Effector CD8-positive, alpha-beta T cell (primary cell): ENCODE data around the gene CTNNA2.

Experiments
- DNase-seq: peaks from one replicate; lab custom pipeline; 2025; lab: John Stamatoyannopoulos, UW

CTNNA2 gene

GRCh38 chr2:79789811-79790210 is 277.0 kb downstream of the CTNNA2 start:
- no peak for DNase-seq

- DNase-seq: no peak
These were observed 279.2 kb downstream of the CTNNA2 start for GRCh38 chr2:79792090-79792489.

GRCh38 chr2:79793006-79793405 is 280.2 kb downstream of the CTNNA2 start:
- no peak for DNase-seq

- no peak for DNase-seq
These were observed 283.8 kb downstream of the CTNNA2 start for GRCh38 chr2:79796641-79797040.

- DNase-seq: no peak
These were observed 285.9 kb downstream of the CTNNA2 start for GRCh38 chr2:79798776-79799175.

GRCh38 chr2:79799729-79800128 is 286.9 kb downstream of the CTNNA2 start:
- DNase-seq: no peak

GRCh38 chr2:79801082-79801481 is 288.2 kb downstream of the CTNNA2 start:
- DNase-seq: no peak

GRCh38 chr2:79817288-79817687 is 304.4 kb downstream of the CTNNA2 start:
- no peak for DNase-seq

- no peak for DNase-seq
These were observed 307.4 kb downstream of the CTNNA2 start for GRCh38 chr2:79820281-79820680.

- DNase-seq: no peak
These were observed 309.3 kb downstream of the CTNNA2 start for GRCh38 chr2:79822136-79822535.

GRCh38 chr2:79824086-79824786 is 311.4 kb downstream of the CTNNA2 start:
- DNase-seq: no peak

- DNase-seq: no peak
These were observed 315.0 kb downstream of the CTNNA2 start for GRCh38 chr2:79827881-79828280.

GRCh38 chr2:79830501-79830900 is 317.6 kb downstream of the CTNNA2 start:
- DNase-seq: no peak

GRCh38 chr2:79831961-79832360 is 319.1 kb downstream of the CTNNA2 start:
- no peak for DNase-seq

- DNase-seq: no peak
These were observed 319.8 kb downstream of the CTNNA2 start for GRCh38 chr2:79832511-79833234.

GRCh38 chr2:79833235-79833878 is 320.5 kb downstream of the CTNNA2 start:
- no peak for DNase-seq

- no peak for DNase-seq
These were observed 323.1 kb downstream of the CTNNA2 start for GRCh38 chr2:79835911-79836310.

GRCh38 chr2:79844011-79844410 is 331.2 kb downstream of the CTNNA2 start:
- DNase-seq: no peak

GRCh38 chr2:79846878-79847277 is 334.0 kb downstream of the CTNNA2 start:
- DNase-seq: no peak

- no peak for DNase-seq
These were observed 336.4 kb downstream of the CTNNA2 start for GRCh38 chr2:79849241-79849640.

GRCh38 chr2:79849949-79850348 is 337.1 kb downstream of the CTNNA2 start:
- no peak for DNase-seq

GRCh38 chr2:79850912-79851311 is 338.1 kb downstream of the CTNNA2 start:
- no peak for DNase-seq
